ENCODE measurements around the gene GALNT18. TPM values are rescaled to one million over a fixed set of nuclear protein-coding genes. Genes with fewer than 3 reads are reported as not detected.

Gene GALNT18
- total RNA-seq, 1 experiment from 2014 or later, result not detected

DNA sequence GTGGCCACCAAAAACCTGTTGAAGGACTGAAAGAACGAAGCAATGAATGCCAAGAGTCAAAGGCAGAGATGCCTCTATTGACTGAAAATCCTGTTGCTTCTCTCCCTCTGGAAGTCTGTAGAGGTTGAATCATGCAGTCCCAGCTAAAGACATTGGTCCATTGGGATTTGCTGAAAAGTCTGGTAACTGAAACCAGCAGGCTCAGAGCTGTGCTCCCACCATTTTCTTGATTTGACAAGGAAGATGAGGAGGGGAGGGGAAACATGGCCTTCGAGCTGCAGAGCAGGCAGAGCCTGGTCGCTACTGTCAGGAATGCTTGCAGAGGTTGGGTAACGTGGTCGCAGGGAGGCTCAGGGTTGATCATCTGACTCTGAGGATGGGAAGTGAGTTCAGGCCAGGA lies 196.0 kb downstream of the GALNT18 start:
- H3K4me2 ChIP-seq, result no peak overlapping the region
- intact Hi-C loops (cut with micrococcal nuclease; ENCODE audit: unreplicated experiment), result no loop called here
- POLR2A ChIA-PET (ENCODE audit: unreplicated experiment), result no interaction called here

DNA sequence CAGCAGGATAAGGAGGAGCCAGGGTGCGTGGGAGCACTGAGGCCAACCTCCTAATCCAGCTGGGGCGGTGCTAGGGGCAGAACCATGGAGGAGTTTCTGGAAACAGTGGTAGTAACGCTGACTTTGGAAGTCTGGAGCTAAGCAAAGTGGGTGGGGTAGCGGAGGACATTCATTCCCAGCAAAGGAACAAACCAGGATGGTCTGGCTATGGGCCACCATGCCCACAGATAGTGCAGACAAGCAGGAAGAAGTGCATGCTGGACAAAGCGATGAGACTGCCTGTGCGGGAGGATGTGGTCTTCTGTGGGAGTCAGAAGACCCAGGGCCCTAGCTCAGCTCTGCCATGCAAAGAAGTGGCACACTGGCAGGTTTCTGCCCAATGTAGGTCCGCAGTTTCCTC lies 197.1 kb downstream of the GALNT18 start:
- H3K4me2 ChIP-seq, result no peak overlapping the region
- H4K20me1 ChIP-seq (ENCODE audit: insufficient read depth), result no peaks in the 10 kb centered on the region
- BruUV-seq (replicated peaks), result no TSS peak
- no peaks in the 10 kb centered on the region for H3K79me2 ChIP-seq (ENCODE audit: low read depth)
- no peak overlapping the region for H2AFZ ChIP-seq
- no peaks in the 10 kb centered on the region for H3K36me3 ChIP-seq (ENCODE audit: low read depth)
- H3K27ac ChIP-seq, result no peak overlapping the region
- no peak for DNase-seq
- ChIA-PET CTCF (no interaction called here), POLR2A (ENCODE audit: unreplicated experiment) (no interaction called here)
- peaks cover 39% of the 10 kb centered on the region; the same call in 1 of the 2 replicates for H3K27me3 ChIP-seq (ENCODE audit: insufficient read depth, low read depth)
- intact Hi-C loops (cut with micrococcal nuclease; ENCODE audit: unreplicated experiment), result no loop called here
- H3F3A ChIP-seq (ENCODE audit: insufficient read depth, low read depth), result no peaks in the 10 kb centered on the region
- H3K9me2 ChIP-seq (ENCODE audit: insufficient read depth), result no peaks in the 10 kb centered on the region
- H3K9me3 ChIP-seq (ENCODE audit: insufficient read depth, low read depth), result no peaks in the 10 kb centered on the region
- TF ChIP-seq, protein P1, sequence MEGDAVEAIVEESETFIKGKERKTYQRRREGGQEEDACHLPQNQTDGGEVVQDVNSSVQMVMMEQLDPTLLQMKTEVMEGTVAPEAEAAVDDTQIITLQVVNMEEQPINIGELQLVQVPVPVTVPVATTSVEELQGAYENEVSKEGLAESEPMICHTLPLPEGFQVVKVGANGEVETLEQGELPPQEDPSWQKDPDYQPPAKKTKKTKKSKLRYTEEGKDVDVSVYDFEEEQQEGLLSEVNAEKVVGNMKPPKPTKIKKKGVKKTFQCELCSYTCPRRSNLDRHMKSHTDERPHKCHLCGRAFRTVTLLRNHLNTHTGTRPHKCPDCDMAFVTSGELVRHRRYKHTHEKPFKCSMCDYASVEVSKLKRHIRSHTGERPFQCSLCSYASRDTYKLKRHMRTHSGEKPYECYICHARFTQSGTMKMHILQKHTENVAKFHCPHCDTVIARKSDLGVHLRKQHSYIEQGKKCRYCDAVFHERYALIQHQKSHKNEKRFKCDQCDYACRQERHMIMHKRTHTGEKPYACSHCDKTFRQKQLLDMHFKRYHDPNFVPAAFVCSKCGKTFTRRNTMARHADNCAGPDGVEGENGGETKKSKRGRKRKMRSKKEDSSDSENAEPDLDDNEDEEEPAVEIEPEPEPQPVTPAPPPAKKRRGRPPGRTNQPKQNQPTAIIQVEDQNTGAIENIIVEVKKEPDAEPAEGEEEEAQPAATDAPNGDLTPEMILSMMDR (conservative IDR thresholded peaks at IDR 0.05), result no peak
- no peak for TF ChIP-seq EZH2 (IDR thresholded peaks at IDR 0.05; ENCODE audit: low read depth)
- H3K4me3 ChIP-seq, result no peak overlapping the region
- no peaks in the 10 kb centered on the region for H3K4me1 ChIP-seq (replicated peaks; ENCODE audit: insufficient read depth)

More for the DNA sequence above, 196.0 kb downstream of the GALNT18 start:
- no peak overlapping the region for H3K4me3 ChIP-seq
- CTCF ChIA-PET, result no interaction called here
- DNase-seq, result no peak
- TF ChIP-seq EZH2 (IDR thresholded peaks at IDR 0.05; ENCODE audit: low read depth), result no peak
- TF ChIP-seq, protein P1 (conservative IDR thresholded peaks at IDR 0.05), result no peak
- no TSS peak for BruUV-seq (replicated peaks)
- H2AFZ ChIP-seq, result no peak overlapping the region
- no peaks in the 10 kb centered on the region for H3K36me3 ChIP-seq (ENCODE audit: low read depth)
- H3K79me2 ChIP-seq (ENCODE audit: low read depth), result no peaks in the 10 kb centered on the region
- H3K27me3 ChIP-seq (ENCODE audit: insufficient read depth, low read depth), result peaks cover 43% of the 10 kb centered on the region; the same call in 1 of the 2 replicates
- no peaks in the 10 kb centered on the region for H3K9me3 ChIP-seq (ENCODE audit: insufficient read depth, low read depth)
- H4K20me1 ChIP-seq (ENCODE audit: insufficient read depth), result no peaks in the 10 kb centered on the region
- no peaks in the 10 kb centered on the region for H3F3A ChIP-seq (ENCODE audit: insufficient read depth, low read depth)
- no peak overlapping the region for H3K27ac ChIP-seq
- no peaks in the 10 kb centered on the region for H3K9me2 ChIP-seq (ENCODE audit: insufficient read depth)
- no peaks in the 10 kb centered on the region for H3K4me1 ChIP-seq (replicated peaks; ENCODE audit: insufficient read depth)

DNA sequence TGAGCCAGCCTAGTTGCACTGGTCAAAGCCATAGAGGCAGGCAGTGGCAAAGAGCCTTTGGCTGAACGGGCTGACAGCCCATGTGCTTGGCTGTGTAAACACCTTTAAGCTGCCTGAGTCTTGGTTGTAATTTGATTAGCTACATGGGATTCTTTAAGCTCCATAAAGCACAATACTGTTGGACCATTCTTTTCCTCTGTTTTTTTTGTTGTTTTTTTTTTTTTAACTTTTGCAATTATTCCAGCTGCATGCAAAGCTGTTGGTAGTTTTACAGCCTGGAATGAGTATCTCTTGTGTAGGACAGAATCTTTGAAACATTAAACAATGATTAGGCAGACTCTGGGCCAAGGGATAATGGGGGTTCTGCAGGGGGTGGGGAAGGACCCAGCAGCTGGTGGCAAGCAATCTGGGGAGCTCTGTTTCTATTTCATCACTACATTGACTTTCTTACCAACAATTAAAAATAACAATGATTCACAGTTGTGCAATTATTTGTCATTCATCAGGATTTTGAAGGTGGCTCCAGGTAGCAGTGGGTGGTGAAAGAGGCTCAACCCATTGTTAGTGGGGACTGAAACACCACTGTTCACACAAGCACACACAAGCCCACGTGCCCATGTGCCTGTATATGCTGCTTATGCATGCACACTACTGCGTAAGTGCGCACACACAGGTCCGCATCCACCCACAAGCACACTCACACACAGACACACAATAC lies 199.2 kb downstream of the GALNT18 start:
- BruUV-seq (replicated peaks), result no TSS peak
- TF ChIP-seq EZH2 (IDR thresholded peaks at IDR 0.05; ENCODE audit: low read depth), result no peak
- TF ChIP-seq, protein P1 (conservative IDR thresholded peaks at IDR 0.05), result no peak
- no peak for DNase-seq
- Histone ChIP-seq H4K20me1 (ENCODE audit: insufficient read depth) (no peaks in the 10 kb centered on the region), H3K4me2 (no peak overlapping the region), H3F3A (ENCODE audit: insufficient read depth, low read depth) (no peaks in the 10 kb centered on the region), H3K27me3 (ENCODE audit: insufficient read depth, low read depth) (peaks cover 22% of the 10 kb centered on the region; the same call in 1 of the 2 replicates), H3K9me2 (ENCODE audit: insufficient read depth) (no peaks in the 10 kb centered on the region), H3K36me3 (ENCODE audit: low read depth) (no peaks in the 10 kb centered on the region), H3K79me2 (ENCODE audit: low read depth) (no peaks in the 10 kb centered on the region), H2AFZ (no peak overlapping the region), H3K27ac (no peak overlapping the region), H3K4me3 (no peak overlapping the region), H3K9me3 (ENCODE audit: insufficient read depth, low read depth) (no peaks in the 10 kb centered on the region), H3K4me1 (replicated peaks; ENCODE audit: insufficient read depth) (no peaks in the 10 kb centered on the region)
- intact Hi-C loops (cut with micrococcal nuclease; ENCODE audit: unreplicated experiment), result no loop called here
- CTCF ChIA-PET, result no interaction called here
- POLR2A ChIA-PET (ENCODE audit: unreplicated experiment), result no interaction called here
